Measurements from ENCODE around the gene PIK3C2G. TPM values are rescaled to one million over a fixed set of nuclear protein-coding genes. Genes with fewer than 3 reads are reported as not detected.
"Not testable (repeated sequence)": the region's sequence is repeated elsewhere in the genome, so short reads cannot be mapped to it uniquely, and the experiment has no call there.

Gene PIK3C2G
- total RNA-seq, 2 donors from 2014 or later = not detected

- intact Hi-C loops (cut with DNase I) = no loop called here
- DNase-seq (no peak), ATAC-seq (no peak)
Observed at GRCh38 chr12:18651525-18651924, 390.2 kb downstream of the PIK3C2G start.

GRCh38 chr12:18652596-18652995, 391.3 kb downstream of the PIK3C2G start:
- no peak for DNase-seq
- intact Hi-C loops (cut with DNase I) = no loop called here
- ATAC-seq = no peak

- DNase-seq (no peak), ATAC-seq (no peak)
- intact Hi-C loops (cut with DNase I) = no loop called here
Observed at GRCh38 chr12:18653465-18653864, 392.1 kb downstream of the PIK3C2G start.

GRCh38 chr12:18655351-18655750, 394.0 kb downstream of the PIK3C2G start:
- no peak for ATAC-seq
- no peak for DNase-seq
- intact Hi-C loops (cut with DNase I) = no loop called here

GRCh38 chr12:18658179-18658578, 396.9 kb downstream of the PIK3C2G start:
- no peak for ATAC-seq

GRCh38 chr12:18658829-18659228, 397.5 kb downstream of the PIK3C2G start:
- intact Hi-C loops (cut with DNase I) = no loop called here
- DNase-seq (no peak), ATAC-seq (no peak)

More at GRCh38 chr12:18658179-18658578, 396.9 kb downstream of the PIK3C2G start:
- DNase-seq = no peak
- intact Hi-C loops (cut with DNase I) = no loop called here

GRCh38 chr12:18676141-18676540, 414.8 kb downstream of the PIK3C2G start:
- DNase-seq = no peak
- intact Hi-C loops (cut with DNase I) = no loop called here
- ATAC-seq = no peak

- no peak for ATAC-seq
Observed at GRCh38 chr12:18676996-18677588, 415.8 kb downstream of the PIK3C2G start.

GRCh38 chr12:18681818-18682217, 420.5 kb downstream of the PIK3C2G start:
- ATAC-seq = no peak
- DNase-seq = no peak
- intact Hi-C loops (cut with DNase I) = no loop called here

More at GRCh38 chr12:18676996-18677588, 415.8 kb downstream of the PIK3C2G start:
- DNase-seq = no peak
- intact Hi-C loops (cut with DNase I) = no loop called here

GRCh38 chr12:18683327-18684013, 422.2 kb downstream of the PIK3C2G start:
- peak in 1 of 2 donors; percentile 64 for ATAC-seq

GRCh38 chr12:18684430-18684829, 423.1 kb downstream of the PIK3C2G start:
- intact Hi-C loops (cut with DNase I) = no loop called here
- no peak for DNase-seq
- ATAC-seq = no peak

More at GRCh38 chr12:18683327-18684013, 422.2 kb downstream of the PIK3C2G start:
- DNase-seq = no peak
- intact Hi-C loops (cut with DNase I) = no loop called here

- intact Hi-C loops (cut with DNase I) = no loop called here
- DNase-seq (no peak), ATAC-seq (no peak)
Observed at GRCh38 chr12:18689771-18690170, 428.5 kb downstream of the PIK3C2G start.

- peak; percentile 86 to 100 for ATAC-seq
- DNase-seq = no peak
- intact Hi-C loops (cut with DNase I) = no loop called here
Observed at GRCh38 chr12:18690653-18691052, 429.3 kb downstream of the PIK3C2G start.

GRCh38 chr12:18693986-18694385, 432.7 kb downstream of the PIK3C2G start:
- DNase-seq; ATAC-seq; intact Hi-C loops (cut with DNase I): not testable (repeated sequence)

- DNase-seq (no peak), ATAC-seq (peak in 1 of 2 donors; percentile 39)
- intact Hi-C loops (cut with DNase I) = no loop called here
Observed at GRCh38 chr12:18696971-18697602, 435.8 kb downstream of the PIK3C2G start.

Other genes with a start within 250 kb of the PIK3C2G start
- gene RERGL, start 171.3 kb upstream of the PIK3C2G start, total RNA-seq = 1 to 10 TPM in 1 of 2 donors, under 1 TPM in 1; 0.44 to 3.4 TPM